Hepatocyte (in vitro differentiated cells): Measurements from ENCODE around the gene AGFG1. TPM values are rescaled to one million over a fixed set of nuclear protein-coding genes. Genes with fewer than 3 reads are reported as not detected.

Experiments
- DNase-seq: peaks from one replicate; pipeline ENCODE4 v3.0.0-alpha.2; 2016; ENCODE audit warnings: low spot score
- H2AFZ ChIP-seq: fragments of 200-600 bp; sonication (generic); 2 replicates; pipeline ENCODE4 v1.6.0; 2016; ENCODE audit warnings: antibody characterized with exemption, mild to moderate bottlenecking
- H3K27ac ChIP-seq: fragments of 200-600 bp; sonication (generic); 2 replicates; pipeline ENCODE4 v1.5.1; 2016; ENCODE audit warnings: mild to moderate bottlenecking
- H3K27me3 ChIP-seq: fragments of 200-600 bp; sonication (generic); 2 replicates; pipeline ENCODE4 v1.6.1; 2016
- H3K36me3 ChIP-seq: fragments of 200-600 bp; sonication (generic); replicated peaks from 2 replicates; pipeline ENCODE4 v1.5.1; 2016; ENCODE audit warnings: low read depth; ENCODE audit not compliant: insufficient read depth
- H3K4me1 ChIP-seq: fragments of 200-600 bp; sonication (generic); 2 replicates; pipeline ENCODE4 v1.5.1; 2016; ENCODE audit warnings: mild to moderate bottlenecking, moderate library complexity; ENCODE audit not compliant: insufficient read depth
- H3K4me2 ChIP-seq: fragments of 200-600 bp; sonication (generic); 2 replicates; pipeline ENCODE4 v1.6.0; 2016
- H3K4me3 ChIP-seq: fragments of 200-600 bp; sonication (generic); 2 replicates; pipeline ENCODE4 v1.5.1; 2016; ENCODE audit warnings: mild to moderate bottlenecking
- H3K79me2 ChIP-seq: fragments of 200-600 bp; sonication (generic); 2 replicates; pipeline ENCODE4 v1.6.0; 2017; ENCODE audit warnings: mild to moderate bottlenecking
- H3K9me2 ChIP-seq: fragments of 200-600 bp; sonication (generic); replicated peaks from 2 replicates; pipeline ENCODE4 v1.6.0; 2017; ENCODE audit warnings: mild to moderate bottlenecking; ENCODE audit not compliant: insufficient read depth
- H3K9me3 ChIP-seq: fragments of 200-600 bp; sonication (generic); 2 replicates; pipeline ENCODE4 v1.5.1; 2016; ENCODE audit warnings: low read depth, mild to moderate bottlenecking
- H4K20me1 ChIP-seq: fragments of 200-600 bp; sonication (generic); 2 replicates; pipeline ENCODE4 v1.6.0; 2016; ENCODE audit warnings: mild to moderate bottlenecking; ENCODE audit not compliant: insufficient read depth, poor library complexity, severe bottlenecking
- CTCF ChIP-seq: fragments of 200-600 bp; sonication (generic); IDR thresholded peaks from 2 replicates; pipeline ENCODE4 v1.5.1; 2016; ENCODE audit warnings: antibody characterized with exemption, mild to moderate bottlenecking; ENCODE audit not compliant: poor library complexity
- EZH2 ChIP-seq: fragments of 200-600 bp; sonication (generic); IDR thresholded peaks from 2 replicates; pipeline ENCODE4 v1.6.1; 2016; ENCODE audit warnings: antibody characterized with exemption, mild to moderate bottlenecking, borderline replicate concordance
- EZH2phosphoT487 ChIP-seq: fragments of 200-600 bp; sonication (generic); IDR thresholded peaks from one replicate; pipeline ENCODE4 v1.6.1; 2018; ENCODE audit warnings: antibody characterized with exemption, mild to moderate bottlenecking, low read depth, moderate library complexity; ENCODE audit not compliant: unreplicated experiment, severe bottlenecking
- WGBS: methylation state at CpG from one replicate; pipeline ENCODE4 v1.1.6; 2016; ENCODE audit warnings: low lambda C conversion rate; ENCODE audit errors: missing lambda C conversion rate; 5-methylcytosine and 5-hydroxymethylcytosine counted together
- polyA plus RNA-seq: library from polyadenylated mRNA; unstranded; fragments of >200 nt; fragmentation: Nextera tagmentation; extraction: Ambion mirVana; gene quantifications from 2 replicates; pipeline ENCODE4 v1.2.1, GENCODE V29; 2016
- total RNA-seq: library from RNA; depleted of rRNA; stranded (reverse); fragments of >200 nt; gene quantifications from 2 replicates; pipeline ENCODE4 v1.2.3, GENCODE V29; 2014

AGFG1 gene
- total and polyA plus RNA-seq, 2 experiments from 2014 or later: 62.4 to 91.6 TPM

- H4K20me1 ChIP-seq: no peaks in the 10 kb centered on the region
- no peaks in the 10 kb centered on the region for H3K4me1 ChIP-seq
- peaks cover 9% of the 10 kb centered on the region for H3K9me3 ChIP-seq
- H3K4me3 ChIP-seq: no peak overlapping the region
- peak overlapping the region; percentile 18 for H3K27ac ChIP-seq
- H2AFZ ChIP-seq: no peak overlapping the region
- TF ChIP-seq CTCF (no peak), EZH2phosphoT487 (no peak), EZH2 (no peak)
- no peaks in the 10 kb centered on the region for H3K27me3 ChIP-seq
- H3K9me2 ChIP-seq: no peaks in the 10 kb centered on the region
- no peaks in the 10 kb centered on the region for H3K79me2 ChIP-seq
- no peak overlapping the region for H3K4me2 ChIP-seq
- H3K36me3 ChIP-seq: no peaks in the 10 kb centered on the region
- DNase-seq: no peak
- WGBS: 79% methylated on average over 3 of the region's 3 CpGs
These were observed 41.3 kb upstream of the AGFG1 start for GRCh38 chr2:227430639-227431038.

- Histone ChIP-seq H3K27me3 (no peaks in the 10 kb centered on the region), H3K4me2 (no peak overlapping the region), H3K4me1 (no peaks in the 10 kb centered on the region), H3K79me2 (no peaks in the 10 kb centered on the region), H3K9me2 (no peaks in the 10 kb centered on the region), H4K20me1 (no peaks in the 10 kb centered on the region), H3K9me3 (peaks cover 9% of the 10 kb centered on the region), H3K4me3 (no peak overlapping the region), H2AFZ (no peak overlapping the region), H3K27ac (no peak overlapping the region), H3K36me3 (no peaks in the 10 kb centered on the region)
- DNase-seq: no peak
- 87% methylated on average over 2 of the region's 2 CpGs for WGBS
- no peak for TF ChIP-seq CTCF
- no peak for TF ChIP-seq EZH2phosphoT487
- TF ChIP-seq EZH2: no peak
These were observed 38.8 kb upstream of the AGFG1 start for GRCh38 chr2:227433171-227433570.

- H3K27me3 ChIP-seq: no peaks in the 10 kb centered on the region
- no peak overlapping the region for H3K4me2 ChIP-seq
- no peak overlapping the region for H3K27ac ChIP-seq
- no peaks in the 10 kb centered on the region for H4K20me1 ChIP-seq
- no peaks in the 10 kb centered on the region for H3K9me2 ChIP-seq
- no peak overlapping the region for H2AFZ ChIP-seq
- no peaks in the 10 kb centered on the region for H3K36me3 ChIP-seq
- no peaks in the 10 kb centered on the region for H3K79me2 ChIP-seq
- H3K4me3 ChIP-seq: no peak overlapping the region
- no peak for DNase-seq
- H3K9me3 ChIP-seq: peaks cover 9% of the 10 kb centered on the region
- TF ChIP-seq EZH2 (no peak), EZH2phosphoT487 (no peak), CTCF (no peak)
- WGBS: 94% methylated on average over 7 of the region's 7 CpGs
- H3K4me1 ChIP-seq: no peaks in the 10 kb centered on the region
These were observed 35.4 kb upstream of the AGFG1 start for GRCh38 chr2:227436436-227437174.
